HG02759 (cell line): ENCODE data around the gene HOXB7.

Experiments
- ATAC-seq: cut with Tn5 transposase; IDR thresholded peaks from one replicate; pipeline ENCODE4 v1.9.1; 2021; ENCODE audit warnings: mild to moderate bottlenecking, moderate library complexity; ENCODE audit not compliant: unreplicated experiment

Gene HOXB7

DNA sequence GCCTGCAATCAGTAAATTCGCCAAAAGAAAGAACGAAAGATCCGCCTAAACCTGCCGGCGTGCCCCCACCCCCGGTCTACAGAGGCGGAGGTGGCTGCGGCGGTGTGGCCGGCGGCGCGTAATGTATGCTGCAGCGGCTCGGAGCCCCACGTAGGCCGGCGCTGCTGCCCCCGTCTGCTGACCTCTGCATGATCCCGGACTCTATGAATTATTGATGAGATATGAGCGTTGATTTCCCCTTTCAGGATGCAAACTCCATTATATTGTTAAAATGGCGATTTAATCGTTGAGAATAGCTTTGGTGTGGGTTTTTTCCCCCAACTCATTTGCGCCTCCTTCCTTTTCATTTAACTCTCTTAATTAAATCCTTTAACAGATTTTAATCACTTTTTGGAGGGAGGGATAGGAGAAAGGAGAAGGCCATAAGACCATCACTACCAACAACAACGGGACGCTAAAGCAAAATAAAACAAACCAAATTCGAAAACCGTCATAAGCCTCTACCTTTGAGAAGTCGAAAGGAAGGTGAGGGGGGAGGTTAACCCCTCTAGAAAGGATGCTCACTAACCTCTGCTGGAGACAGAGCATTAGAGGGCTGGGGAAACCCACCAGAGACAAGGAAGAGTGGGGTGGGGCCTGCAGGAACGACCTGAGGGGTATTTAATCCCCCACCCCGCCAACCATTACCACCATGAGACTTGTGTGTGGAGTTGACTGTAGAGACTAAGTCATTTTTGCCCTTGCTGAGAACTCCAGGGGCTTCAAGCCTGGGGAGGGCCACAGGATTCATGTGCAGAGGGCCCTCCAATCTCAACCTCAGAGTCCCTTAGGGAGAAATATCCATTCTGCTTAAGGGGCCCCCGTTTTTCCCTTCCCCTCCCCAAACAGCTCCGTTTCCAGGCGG lies 24.2 kb downstream of the HOXB7 start:
- ATAC-seq = no peak

DNA sequence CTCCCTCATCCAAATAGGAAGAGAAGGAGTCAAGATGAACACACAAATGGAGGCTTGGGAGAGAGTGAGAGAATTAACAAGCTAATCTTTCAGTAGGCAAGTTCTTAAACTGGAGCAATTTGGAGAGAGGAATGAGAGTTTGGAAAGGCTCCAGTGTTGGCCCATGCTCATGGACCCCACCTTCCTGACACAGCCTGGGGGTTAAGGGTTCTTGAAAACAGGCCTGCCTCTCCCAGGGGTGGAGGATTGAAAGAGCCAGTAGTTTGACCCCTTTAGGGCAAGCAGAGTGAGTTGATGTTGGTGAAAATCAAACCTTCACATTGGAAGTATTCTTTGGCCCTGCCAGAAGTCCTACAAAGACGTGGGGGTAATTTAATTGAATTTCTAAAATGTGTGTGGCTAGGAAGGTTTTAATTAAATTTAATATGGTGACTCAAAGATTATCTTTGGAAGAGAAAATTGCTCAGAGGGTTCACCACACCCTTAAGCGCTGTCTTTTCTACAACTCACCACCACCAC lies 26.5 kb downstream of the HOXB7 start:
- ATAC-seq = no peak

DNA sequence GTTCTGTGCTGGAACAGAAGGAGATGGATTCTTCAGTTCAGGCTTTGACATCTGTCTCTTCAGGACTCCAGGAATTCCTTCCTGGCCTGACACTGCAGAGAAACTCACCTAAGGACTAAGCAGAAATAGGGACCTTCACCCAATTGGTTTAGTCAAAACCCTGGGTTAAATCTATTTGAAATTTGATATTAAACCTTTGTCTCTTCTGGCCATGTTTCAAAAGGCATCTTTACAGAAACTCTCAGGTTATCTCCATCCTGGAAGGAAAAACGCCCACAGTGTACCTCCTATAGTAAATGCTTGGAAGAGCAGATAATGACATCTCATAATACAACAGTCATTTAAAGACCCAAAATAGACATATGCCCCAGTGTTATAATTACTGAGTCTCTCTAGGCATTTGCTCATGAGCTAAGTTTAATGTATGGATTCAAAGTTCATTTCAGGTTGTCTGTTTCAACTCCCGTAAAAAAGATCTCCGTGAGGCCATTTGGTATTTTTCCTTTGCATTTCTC lies 27.1 kb downstream of the HOXB7 start:
- ATAC-seq = no peak

- no peak for ATAC-seq
These were observed 28.1 kb downstream of the HOXB7 start for GRCh38 chr17:48582750-48583069.

DNA sequence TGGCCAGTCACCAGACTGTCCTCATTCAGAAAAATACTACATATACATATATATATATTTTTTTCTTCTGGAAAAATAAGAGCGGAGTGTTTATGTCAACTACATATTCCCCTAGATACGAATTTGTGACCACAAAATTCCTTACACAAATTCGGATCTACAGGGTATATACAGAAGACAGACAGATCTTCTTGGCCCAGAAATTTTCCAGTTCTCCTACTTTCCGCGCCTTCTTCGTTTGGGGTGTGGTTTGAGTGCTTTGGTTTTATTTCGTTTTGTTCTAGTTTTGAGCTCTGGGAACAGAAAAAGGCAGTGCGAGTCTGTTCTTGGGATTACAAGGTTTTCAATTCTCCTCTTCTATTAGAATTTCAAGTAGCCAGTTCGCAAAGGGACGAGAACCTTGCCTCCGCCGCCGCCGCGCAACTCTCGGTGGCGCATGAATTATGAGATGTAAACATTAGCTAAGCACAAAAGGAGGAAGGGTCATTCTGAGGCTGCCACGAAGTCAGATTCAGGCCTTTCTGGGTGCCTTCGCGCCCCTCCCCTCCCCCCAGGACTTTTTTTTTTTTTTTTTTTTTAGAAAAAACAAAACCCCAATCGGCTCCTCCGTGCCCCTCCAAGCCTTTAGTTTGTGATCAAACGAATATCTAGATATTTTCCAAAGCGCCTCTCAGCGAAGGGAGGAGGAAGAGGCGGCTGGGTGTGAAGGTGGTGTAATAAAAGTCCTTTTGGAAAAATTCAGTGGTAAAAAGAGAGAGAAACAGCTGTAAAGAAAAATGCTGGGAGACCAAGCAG lies 30.9 kb downstream of the HOXB7 start:
- no peak for ATAC-seq

GRCh38 chr17:48579471-48579759 lies 31.4 kb downstream of the HOXB7 start:
- no peak for ATAC-seq

DNA sequence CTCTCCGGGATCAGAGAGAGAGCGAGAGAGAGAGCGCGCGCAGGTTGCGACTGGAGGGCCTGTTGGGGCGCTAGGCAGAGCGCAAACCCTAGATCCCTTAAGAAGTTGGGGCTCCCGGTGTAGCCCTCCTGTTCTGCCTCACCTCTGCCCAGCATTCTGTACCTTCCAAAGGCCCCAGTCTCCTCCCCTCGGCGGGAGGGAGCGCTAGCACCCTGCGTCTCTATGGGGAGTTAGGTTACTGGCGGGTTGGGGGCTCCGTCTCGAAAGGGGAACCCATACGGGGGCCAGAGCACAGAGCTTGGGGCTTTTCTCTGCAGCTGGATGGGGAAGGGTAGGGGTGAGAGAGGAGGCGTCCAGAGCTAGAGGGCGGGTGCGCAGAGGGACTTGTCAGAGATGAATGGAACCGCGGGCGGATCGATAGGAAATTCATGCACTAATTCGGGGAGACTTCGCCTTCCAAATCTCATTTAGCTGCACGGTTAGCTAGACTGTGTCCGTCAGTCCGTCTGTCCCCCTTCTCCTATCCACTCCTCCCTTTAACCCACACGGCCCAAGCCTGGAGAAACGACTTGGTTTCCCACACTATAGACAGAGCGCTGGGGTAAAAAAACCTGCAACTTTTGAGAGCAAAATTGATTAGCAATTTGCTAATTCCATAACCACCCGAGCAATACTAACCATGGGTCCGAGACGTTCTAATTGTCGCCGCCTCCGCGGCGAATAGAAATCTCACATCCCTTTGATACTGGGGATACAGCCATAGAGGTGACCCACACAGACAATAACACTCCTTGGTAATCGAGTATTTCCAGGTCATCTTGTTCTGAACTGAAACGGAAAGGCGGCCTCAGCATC lies 32.0 kb downstream of the HOXB7 start:
- peak; percentile 31 for ATAC-seq

- ATAC-seq = peak; percentile 58
These were observed 32.7 kb downstream of the HOXB7 start, which contains the start of gene HOXB4 for GRCh38 chr17:48577946-48578615. TSS of gene HOXB4 (minus strand) at chr17:48578350. CDS start at chr17:48578319, 31 bp downstream.

GRCh38 chr17:48577330-48577945 lies 33.4 kb downstream of the HOXB7 start:
- ATAC-seq = peak; percentile 8

- ATAC-seq = no peak
These were observed 34.1 kb downstream of the HOXB7 start for GRCh38 chr17:48576479-48577309.

GRCh38 chr17:48575673-48576478 lies 34.9 kb downstream of the HOXB7 start:
- ATAC-seq = no peak

DNA sequence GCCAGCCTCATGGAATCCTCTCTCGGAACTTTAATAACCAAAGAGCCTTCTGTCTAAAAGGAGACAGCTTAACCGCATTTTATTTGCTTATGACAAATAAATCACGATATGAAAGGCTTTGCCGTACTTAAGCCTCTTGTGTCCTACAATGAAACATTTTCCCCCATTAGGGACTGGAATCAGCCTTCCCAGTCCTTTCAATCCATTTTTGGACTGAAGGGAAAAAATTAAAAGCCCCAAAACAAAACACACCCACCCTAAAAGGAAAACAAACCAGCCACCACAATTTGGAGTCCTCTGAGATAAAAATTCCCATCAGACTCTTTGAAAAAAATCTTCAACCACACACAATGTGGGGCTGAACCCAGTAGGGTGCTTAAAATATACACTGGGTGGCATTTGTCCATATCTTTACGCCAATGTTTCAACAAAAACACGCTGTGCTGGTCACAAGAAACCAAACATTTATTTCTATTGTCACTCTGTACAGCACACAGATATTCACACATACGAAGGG lies 35.7 kb downstream of the HOXB7 start:
- ATAC-seq = no peak

GRCh38 chr17:48574505-48575065 lies 36.2 kb downstream of the HOXB7 start:
- no peak for ATAC-seq

DNA sequence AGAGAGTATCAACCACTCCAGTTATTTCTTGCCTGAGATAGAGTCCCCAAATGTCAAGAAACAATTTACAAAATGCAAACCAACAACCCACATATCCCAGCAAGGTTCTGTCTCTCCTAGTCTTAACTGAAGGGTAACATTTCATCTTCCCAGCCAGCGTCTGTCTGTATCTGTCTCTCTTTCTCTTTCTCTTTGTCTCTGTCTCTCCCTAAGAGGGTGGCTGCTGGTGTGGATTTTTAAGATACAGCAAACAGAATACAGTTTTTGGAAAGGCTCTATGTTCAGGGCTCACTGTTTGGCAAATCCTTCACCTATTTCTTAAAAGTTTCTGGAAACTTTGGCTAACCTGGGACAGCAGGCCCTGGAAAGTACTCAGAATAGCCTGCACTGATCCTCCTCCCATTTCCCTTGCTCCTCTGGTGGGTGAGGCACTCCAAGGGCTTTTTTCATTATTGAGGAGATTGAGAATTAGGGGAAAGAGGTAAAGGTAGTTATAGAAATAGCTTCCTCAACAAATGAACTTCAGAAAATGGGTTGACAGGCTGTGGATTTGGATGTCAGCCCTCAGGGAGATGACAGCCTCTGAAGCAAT lies 38.9 kb downstream of the HOXB7 start:
- no peak for ATAC-seq

DNA sequence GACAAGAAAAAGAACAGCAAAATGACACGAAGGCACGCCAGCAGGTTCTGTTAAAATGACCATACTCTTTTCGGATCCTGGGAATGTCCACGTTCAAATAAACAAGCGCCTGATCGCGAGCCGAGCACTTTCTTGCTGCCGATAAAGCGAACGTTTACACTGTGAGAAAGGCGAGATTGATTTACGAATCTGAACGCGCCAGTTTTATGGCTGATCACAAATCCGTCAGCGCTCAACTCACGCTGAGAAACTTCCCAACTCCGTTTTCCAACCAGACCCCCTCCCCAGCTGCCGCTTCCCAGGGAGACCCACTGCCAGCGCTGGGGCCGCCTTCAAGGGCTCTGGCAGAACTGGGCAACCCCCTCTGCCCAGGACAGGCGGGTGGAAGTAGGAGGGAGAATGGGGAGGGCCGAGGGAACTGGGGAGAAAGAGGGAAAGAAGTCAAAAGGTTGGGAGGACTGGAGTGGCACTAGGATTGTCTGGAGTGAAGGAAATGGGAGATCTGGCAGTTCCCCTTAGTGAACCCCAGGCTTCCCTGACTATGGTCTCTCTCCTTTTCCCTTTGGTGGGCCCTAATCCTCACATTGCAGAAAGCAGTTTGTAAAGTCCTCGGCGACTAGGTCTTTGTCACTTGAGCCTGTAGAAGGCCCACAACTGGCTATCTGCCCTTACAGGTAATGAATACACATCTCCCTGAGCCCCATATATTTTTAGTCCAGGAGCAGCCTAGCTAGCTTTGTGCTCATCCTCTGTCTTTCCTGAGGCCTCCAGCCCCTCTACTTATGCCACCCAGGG lies 39.6 kb downstream of the HOXB7 start:
- ATAC-seq = no peak

GRCh38 chr17:48570325-48571023 lies 40.3 kb downstream of the HOXB7 start:
- ATAC-seq = no peak
